Pancreas (tissue), 10 donors: Measurements from ENCODE around the gene PEAR1. TPM values are rescaled to one million over a fixed set of nuclear protein-coding genes. Genes with fewer than 3 reads are reported as not detected.
"Not testable (repeated sequence)": the region's sequence is repeated elsewhere in the genome, so short reads cannot be mapped to it uniquely, and the experiment has no call there.

Source experiments
- ATAC-seq, 4 donors: fragments of 200-7000 bp; cut with Tn5 transposase; one replicate each; pipeline versions ENCODE4 v1.8.0 to v1.9.1; 2020; ENCODE audit warnings: mild to moderate bottlenecking in 4 of 4, moderate library complexity in 4 of 4
- DNase-seq, 6 donors: peaks; one replicate each; pipeline ENCODE4 v3.0.0-alpha.2; 2020
- FAIRE-seq: peaks from 2 replicates; lab custom pipeline; 2012; peaks lifted over from hg19 to GRCh38; lab: Jason Lieb, UNC
- H3K27ac ChIP-seq, 4 donors: fragments of 200-600 bp; sonication (generic); 1 replicate in 3 of 4; 2 replicates in 1 of 4; pipeline versions ENCODE4 v1.5.0 to v1.8.0; 2020
- H3K27me3 ChIP-seq, 4 donors: fragments of 200-600 bp; one replicate each; pipeline ENCODE4 v1.8.0; 2021
- H3K36me3 ChIP-seq, 3 donors: fragments of 200-600 bp; sonication (generic) in 1 of 3; one replicate each; pipeline versions ENCODE4 v1.5.0 to v1.8.0; 2020 to 2021
- H3K4me1 ChIP-seq, 3 donors: fragments of 200-600 bp; one replicate each; pipeline ENCODE4 v1.8.0; 2021
- H3K4me3 ChIP-seq, 4 donors: fragments of 200-600 bp; sonication (generic) in 2 of 4; one replicate each; pipeline versions ENCODE4 v1.5.0 to v1.8.0; 2020 to 2021
- H3K9me3 ChIP-seq, 4 donors: fragments of 200-600 bp; one replicate each; pipeline ENCODE4 v1.8.0; 2021
- CTCF ChIP-seq, 4 donors: fragments of 200-600 bp; sonication (generic) in 3 of 4; IDR thresholded peaks; one replicate each; pipeline versions ENCODE4 v1.5.0 to v1.8.0; 2021; ENCODE audit warnings: antibody characterized with exemption in 4 of 4
- WGBS, 2 donors: extraction: QIAGEN DNeasy Blood & Tissue Kit; methylation state at CpG; one replicate each; pipeline ENCODE4 v1.1.7; 2013; 5-methylcytosine and 5-hydroxymethylcytosine counted together
- intact Hi-C, 3 donors: fragments of 100-400 bp; cut with DNase I; formaldehyde crosslinking; loops; one replicate each; pipeline versions ENCODE4 v1.11.1 to v1.14.2; 2022
- polyA plus RNA-seq, 2 donors: library from polyadenylated mRNA; stranded (reverse); fragments of 200-250 nt; gene quantifications; one replicate each; pipeline ENCODE4 v1.2.3, GENCODE V29; 2013
- total RNA-seq, 6 donors: library from RNA; stranded (reverse); fragmentation: NEBNext Ultra II Directional in 4 of 6; extraction: Animal tissue kit (Norgen Biotek cat#: 25700) in 4 of 6; gene quantifications; one replicate each; pipeline versions ENCODE4 v1.2.1 to v1.2.4, GENCODE V29; 2021 to 2023
- donor health status: healthy with polysubstance abuse.
- donor health status: DM: no; HTN: no; CAD: no; lungs with moderate emphysema.
- donor health status: DM: no; HTN: no; CAD: no.
- donor health status: control.
- donor health status: control.
- donor health status: Bipolar disorder and iron deficiency.
- donor health status: DM: yes; HTN: yes; CAD: no.
- donor health status: DM: no; HTN: no; CAD: no.
- donor health status: DM: no; HTN: no; CAD: no.
- donor health status: DM: yes; HTN: yes; CAD: no.

The PEAR1 gene
- total and polyA plus RNA-seq, 8 donors, result 1.7 to 7.1 (median 3.4) TPM

- Histone ChIP-seq H3K36me3 (no peaks in the 10 kb centered on the region), H3K9me3 (no peaks in the 10 kb centered on the region), H3K27ac (no peak overlapping the region), H3K4me1 (peaks cover 0 to 13% (median 0%) of the 10 kb centered on the region in 3 donors), H3K27me3 (peaks cover 0 to 11% (median 3%) of the 10 kb centered on the region in 4 donors), H3K4me3 (peak overlapping the region in 1 of 4 donors; percentile 30)
- intact Hi-C loops, result no loop called here
- no peak for FAIRE-seq
- no peak for TF ChIP-seq CTCF (IDR thresholded peaks at IDR 0.05)
- peak in 1 of 6 donors; percentile 34 for DNase-seq
- no peak for ATAC-seq
- 36 to 39% methylated on average over 18 to 22 of the region's 22 CpGs for WGBS, 2 donors
These were observed 31.1 kb downstream of the PEAR1 start for GRCh38 chr1:156924478-156925153.

- intact Hi-C loops, result no loop called here
- WGBS, 2 donors, result 79 to 85% methylated on average over 5 of the region's 5 CpGs
- FAIRE-seq (no peak), ATAC-seq (no peak), DNase-seq (peak in 1 of 6 donors; percentile 11)
- H3K27me3 ChIP-seq, result peaks cover 0 to 12% (median 3%) of the 10 kb centered on the region in 4 donors
- H3K27ac ChIP-seq, result no peak overlapping the region
- no peaks in the 10 kb centered on the region for H3K9me3 ChIP-seq
- no peaks in the 10 kb centered on the region for H3K36me3 ChIP-seq
- peaks cover 0 to 13% (median 0%) of the 10 kb centered on the region in 3 donors for H3K4me1 ChIP-seq
- TF ChIP-seq CTCF (IDR thresholded peaks at IDR 0.05), result no peak
- no peak overlapping the region for H3K4me3 ChIP-seq
These were observed 31.9 kb downstream of the PEAR1 start for GRCh38 chr1:156925154-156926010.

GRCh38 chr1:156926175-156926574 lies 32.7 kb downstream of the PEAR1 start:
- Histone ChIP-seq H3K9me3 (no peaks in the 10 kb centered on the region), H3K27ac (no peak overlapping the region), H3K4me3 (no peak overlapping the region), H3K27me3 (peaks cover 0 to 12% (median 2%) of the 10 kb centered on the region in 4 donors), H3K36me3 (no peaks in the 10 kb centered on the region), H3K4me1 (peaks cover 0 to 9% (median 0%) of the 10 kb centered on the region in 3 donors)
- 30 to 36% methylated on average over 3 of the region's 3 CpGs for WGBS, 2 donors
- peak in 1 of 4 donors; percentile 10 for ATAC-seq
- no peak for FAIRE-seq
- DNase-seq, result peak in 2 of 6 donors; percentile 46 to 47
- TF ChIP-seq CTCF (IDR thresholded peaks at IDR 0.05), result no peak
- intact Hi-C loops, result no loop called here

- WGBS, 2 donors, result 74 to 80% methylated on average over 6 of the region's 6 CpGs
- intact Hi-C loops, ATAC-seq, H3K27ac ChIP-seq, H3K9me3 ChIP-seq, H3K4me1 ChIP-seq, H3K4me3 ChIP-seq, DNase-seq, H3K36me3 ChIP-seq, FAIRE-seq: not testable (repeated sequence)
- peaks cover 0 to 12% (median 2%) of the 10 kb centered on the region in 4 donors for H3K27me3 ChIP-seq
These were observed 33.2 kb downstream of the PEAR1 start for GRCh38 chr1:156926695-156927094.
